H1 (cell line): ENCODE measurements around the gene CTXN2. TPM values are rescaled to one million over a fixed set of nuclear protein-coding genes. Genes with fewer than 3 reads are reported as not detected.

Experiments used
- CTBP2 ChIP-seq: IDR thresholded peaks from 2 replicates; pipeline ENCODE4 v1.7.0; 2011; ENCODE audit warnings: borderline replicate concordance, mild to moderate bottlenecking, moderate library complexity, mixed read lengths, low read length; ENCODE audit not compliant: insufficient read depth, insufficient read length
- PHF8 ChIP-seq: fragments of 200-600 bp; sonication (generic); conservative IDR thresholded peaks from 2 replicates; pipeline ENCODE4 v1.7.1; 2012; ENCODE audit warnings: low read depth, mild to moderate bottlenecking, inconsistent platforms, low read length, moderate library complexity
- POU5F1 ChIP-seq: IDR thresholded peaks from 2 replicates; pipeline ENCODE4 v1.6.1; 2011; ENCODE audit warnings: low read depth, mild to moderate bottlenecking, low read length, moderate library complexity
- SP1 ChIP-seq: IDR thresholded peaks from 2 replicates; pipeline ENCODE4 v1.6.1; 2011; ENCODE audit warnings: low read depth, low read length
- SRF ChIP-seq: IDR thresholded peaks from 2 replicates; pipeline ENCODE4 v1.6.1; 2011; ENCODE audit warnings: mild to moderate bottlenecking, low read depth, low read length, moderate library complexity
- polyA plus RNA-seq, 7 experiments: library from polyadenylated mRNA; depleted of rRNA in 3 of 7; stranded (reverse) in 5 of 7; unstranded in 2 of 7; fragments of >200 nt in 5 of 7; fragments of 200-250 nt in 2 of 7; gene quantifications; 1 replicate in 5 of 7; 2 replicates in 1 of 7; 4 replicates in 1 of 7; pipeline versions ENCODE4 v1.2.1 to v1.2.3, GENCODE V29; 2011 to 2013; ENCODE audit warnings: missing spikeins in 2 of 7, mixed read lengths in 2 of 7
- total RNA-seq: library from RNA; stranded (reverse); fragmentation: NEBNext Ultra II Directional; extraction: Animal tissue kit (Norgen Biotek cat#: 25700); gene quantifications from 2 replicates; pipeline ENCODE4 v1.2.1, GENCODE V29; 2021

CTXN2 gene
- total and polyA plus RNA-seq, 2 of the 8 experiments (the other 6 are each of a cell fraction or from before 2014, with no cell fraction given): 0.08 TPM; not detected in 1

DNA sequence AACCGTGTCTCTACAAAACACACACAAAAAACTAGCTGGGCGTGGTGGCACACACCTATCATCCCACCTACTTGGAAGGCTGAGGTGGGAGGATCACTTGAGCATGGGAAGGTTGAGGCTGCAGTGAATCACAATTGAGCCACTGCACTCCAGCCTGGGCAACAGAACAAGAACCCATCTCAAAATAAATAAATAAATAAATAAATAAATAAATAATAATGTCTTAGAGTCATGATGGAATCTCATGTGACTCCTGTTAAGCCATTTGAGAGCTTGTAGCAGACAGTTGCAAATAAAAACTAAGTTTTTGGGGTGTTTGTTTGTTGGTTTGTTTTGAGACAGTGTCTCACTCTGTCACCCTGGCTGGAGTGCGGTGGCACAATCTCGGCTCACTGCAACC, 47.9 kb downstream of the CTXN2 start (continued):
- no peak for TF ChIP-seq SRF
- TF ChIP-seq PHF8: no peak
- no peak for TF ChIP-seq SP1
- TF ChIP-seq POU5F1: no peak
- no peak for TF ChIP-seq CTBP2
